ENCODE measurements around the gene DDX46.

GRCh38 chr5:134714120-134714519 is 44.5 kb upstream of the DDX46 start:
- TF ChIP-seq RAD21 (IDR thresholded peaks at IDR 0.05 in 1 of 2, conservative IDR thresholded peaks at IDR 0.05 in 1 of 2; ENCODE audit: low read depth in 2 of 2, low read length in 2 of 2) = no peak
- TF ChIP-seq POLR2A (IDR thresholded peaks at IDR 0.05; ENCODE audit: control extremely low read depth in 1 of 2, low read depth in 2 of 2, low read length in 2 of 2) = no peak
- TF ChIP-seq, protein P1, sequence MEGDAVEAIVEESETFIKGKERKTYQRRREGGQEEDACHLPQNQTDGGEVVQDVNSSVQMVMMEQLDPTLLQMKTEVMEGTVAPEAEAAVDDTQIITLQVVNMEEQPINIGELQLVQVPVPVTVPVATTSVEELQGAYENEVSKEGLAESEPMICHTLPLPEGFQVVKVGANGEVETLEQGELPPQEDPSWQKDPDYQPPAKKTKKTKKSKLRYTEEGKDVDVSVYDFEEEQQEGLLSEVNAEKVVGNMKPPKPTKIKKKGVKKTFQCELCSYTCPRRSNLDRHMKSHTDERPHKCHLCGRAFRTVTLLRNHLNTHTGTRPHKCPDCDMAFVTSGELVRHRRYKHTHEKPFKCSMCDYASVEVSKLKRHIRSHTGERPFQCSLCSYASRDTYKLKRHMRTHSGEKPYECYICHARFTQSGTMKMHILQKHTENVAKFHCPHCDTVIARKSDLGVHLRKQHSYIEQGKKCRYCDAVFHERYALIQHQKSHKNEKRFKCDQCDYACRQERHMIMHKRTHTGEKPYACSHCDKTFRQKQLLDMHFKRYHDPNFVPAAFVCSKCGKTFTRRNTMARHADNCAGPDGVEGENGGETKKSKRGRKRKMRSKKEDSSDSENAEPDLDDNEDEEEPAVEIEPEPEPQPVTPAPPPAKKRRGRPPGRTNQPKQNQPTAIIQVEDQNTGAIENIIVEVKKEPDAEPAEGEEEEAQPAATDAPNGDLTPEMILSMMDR (IDR thresholded peaks at IDR 0.05; ENCODE audit: control extremely low read depth in 1 of 3, insufficient read depth in 1 of 3, low read depth in 1 of 3, low read length in 3 of 3) = no peak
- no peak for TF ChIP-seq CREB1 (IDR thresholded peaks at IDR 0.05)
- TF ChIP-seq SP4 (IDR thresholded peaks at IDR 0.05; ENCODE audit: low read length) = no peak
- TF ChIP-seq CBX8 (IDR thresholded peaks at IDR 0.05; ENCODE audit: borderline replicate concordance, low read depth, low read length) = no peak
- TF ChIP-seq BACH1 (IDR thresholded peaks at IDR 0.05; ENCODE audit: low read length) = no peak
- no peak for TF ChIP-seq EZH2 (IDR thresholded peaks at IDR 0.05; ENCODE audit: low read depth, low read length, severe bottlenecking)
- TF ChIP-seq, protein P2, sequence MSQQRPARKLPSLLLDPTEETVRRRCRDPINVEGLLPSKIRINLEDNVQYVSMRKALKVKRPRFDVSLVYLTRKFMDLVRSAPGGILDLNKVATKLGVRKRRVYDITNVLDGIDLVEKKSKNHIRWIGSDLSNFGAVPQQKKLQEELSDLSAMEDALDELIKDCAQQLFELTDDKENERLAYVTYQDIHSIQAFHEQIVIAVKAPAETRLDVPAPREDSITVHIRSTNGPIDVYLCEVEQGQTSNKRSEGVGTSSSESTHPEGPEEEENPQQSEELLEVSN (IDR thresholded peaks at IDR 0.05) = no peak
